GM18508 (cell line): ENCODE measurements around the gene GNAI1.
A peak's percentile ranks its signal among the peaks of the same experiment; 100 is the strongest.

Source experiments
- ATAC-seq: cut with Tn5 transposase; IDR thresholded peaks from one replicate; pipeline ENCODE4 v1.9.1; 2021; ENCODE audit warnings: moderate number of reproducible peaks; ENCODE audit not compliant: insufficient read depth, unreplicated experiment

Gene GNAI1

GRCh38 chr7:80204919-80205318, 70.3 kb downstream of the GNAI1 start:
- no peak for ATAC-seq

- peak; percentile 62 for ATAC-seq
Measured at GRCh38 chr7:80206763-80207162, 72.1 kb downstream of the GNAI1 start.

GRCh38 chr7:80207501-80207900, 72.9 kb downstream of the GNAI1 start:
- ATAC-seq = no peak

- no peak for ATAC-seq
Measured at GRCh38 chr7:80208700-80209099, 74.1 kb downstream of the GNAI1 start.

GRCh38 chr7:80210400-80210799, 75.8 kb downstream of the GNAI1 start:
- ATAC-seq = no peak

- no peak for ATAC-seq
Measured at GRCh38 chr7:80213814-80214213, 79.2 kb downstream of the GNAI1 start.

GRCh38 chr7:80215734-80216133, 81.1 kb downstream of the GNAI1 start:
- ATAC-seq = no peak

- no peak for ATAC-seq
Measured at GRCh38 chr7:80216996-80217842, 82.6 kb downstream of the GNAI1 start.

- ATAC-seq = no peak
Measured at GRCh38 chr7:80218723-80219122, 84.1 kb downstream of the GNAI1 start.

- ATAC-seq = no peak
Measured at GRCh38 chr7:80220022-80220634, 85.5 kb downstream of the GNAI1 start.

GRCh38 chr7:80224415-80224814, 89.8 kb downstream of the GNAI1 start:
- no peak for ATAC-seq

- ATAC-seq = no peak
Measured at GRCh38 chr7:80225361-80225760, 90.7 kb downstream of the GNAI1 start.

- ATAC-seq = no peak
Measured at GRCh38 chr7:80226629-80227028, 92.0 kb downstream of the GNAI1 start.

- no peak for ATAC-seq
Measured at GRCh38 chr7:80230327-80230726, 95.7 kb downstream of the GNAI1 start.

- ATAC-seq = no peak
Measured at GRCh38 chr7:80231707-80232106, 97.1 kb downstream of the GNAI1 start.

GRCh38 chr7:80232979-80233724, 98.5 kb downstream of the GNAI1 start:
- ATAC-seq = no peak

GRCh38 chr7:80235334-80235733, 100.7 kb downstream of the GNAI1 start:
- ATAC-seq = no peak

- ATAC-seq = no peak
Measured at GRCh38 chr7:80236681-80237080, 102.0 kb downstream of the GNAI1 start.

GRCh38 chr7:80240265-80241025, 105.8 kb downstream of the GNAI1 start:
- no peak for ATAC-seq

GRCh38 chr7:80241671-80242070, 107.0 kb downstream of the GNAI1 start:
- ATAC-seq = no peak
